K562 (cell line): ENCODE data around the gene SLC16A5. TPM values are rescaled to one million over a fixed set of nuclear protein-coding genes. Genes with fewer than 3 reads are reported as not detected.
A peak's percentile ranks its signal among the peaks of the same experiment; 100 is the strongest.

Experiments
- ATAC-seq: fragments of 200-7000 bp; cut with Tn5 transposase; 3 replicates; pipeline ENCODE4 v1.9.1; 2020; ENCODE audit warnings: moderate library complexity
- BruUV-seq: library from RNA; stranded (reverse); fragments of 400-500 nt; replicated peaks from 2 replicates; lab custom pipeline; 2021; lab: Mats Ljungman, UMichigan
- CTCF ChIA-PET: fragments of 300-600 bp; formaldehyde crosslinking; extraction: SDS; loops from one replicate; lab custom pipeline; 2021; ENCODE audit warnings: low intra/inter-chr PET ratio; lab: Yijun Ruan, JAX
- POLR2A ChIA-PET: fragments of 300-600, 350-650 bp; sonication (Branson Sonifier 250); formaldehyde crosslinking; extraction: SDS; loops from one replicate; lab custom pipeline; 2021; ENCODE audit warnings: antibody characterized with exemption, inconsistent platforms; lab: Yijun Ruan, JAX
- DNase-seq, 4 experiments: peaks; one replicate each; pipeline versions ENCODE4 v3.0.0 to v3.0.0-alpha.2; 2011 to 2018; ENCODE audit warnings: low spot score in 3 of 4, mixed read lengths in 3 of 4; ENCODE audit errors: extremely low read depth in 1 of 4
- FAIRE-seq: peaks from 2 replicates; lab custom pipeline; 2011; peaks lifted over from hg19 to GRCh38; lab: Jason Lieb, UNC
- H2AFZ ChIP-seq: 2 replicates; pipeline ENCODE4 v1.6.0; 2011; ENCODE audit warnings: low read depth, low read length, control low read depth, inconsistent platforms
- H3K27ac ChIP-seq: fragments of 200-600 bp; 3 replicates; pipeline ENCODE4 v1.8.0; 2011; ENCODE audit warnings: low read depth, mild to moderate bottlenecking, control low read depth, inconsistent platforms, low read length, moderate library complexity, mixed read lengths; ENCODE audit errors: extremely low read depth
- H3K27me3 ChIP-seq, 2 experiments: fragments of 300-600 bp in 1 of 2; 2 replicates in 1 of 2; 3 replicates in 1 of 2; pipeline versions ENCODE4 v1.6.0 to v1.8.0; 2011; ENCODE audit warnings: inconsistent platforms in 2 of 2, low read length in 2 of 2, mild to moderate bottlenecking in 1 of 2, mixed read lengths in 1 of 2, moderate library complexity in 1 of 2; ENCODE audit not compliant: control insufficient read depth in 2 of 2, insufficient read depth in 2 of 2
- H3K36me3 ChIP-seq: fragments of 300-600 bp; 3 replicates; pipeline ENCODE4 v1.8.0; 2011; ENCODE audit warnings: mild to moderate bottlenecking, low read length, inconsistent platforms; ENCODE audit not compliant: control insufficient read depth, insufficient read depth
- H3K4me1 ChIP-seq, 2 experiments: fragments of 200-600 bp in 1 of 2; replicated peaks in 1 of 2; 2 replicates in 1 of 2; 3 replicates in 1 of 2; pipeline versions ENCODE4 v1.5.1 to v1.8.0; 2011; ENCODE audit warnings: inconsistent platforms in 2 of 2, low read length in 2 of 2, mild to moderate bottlenecking in 1 of 2, mixed read lengths in 1 of 2, moderate library complexity in 1 of 2; ENCODE audit not compliant: control insufficient read depth in 2 of 2, insufficient read depth in 2 of 2
- H3K4me2 ChIP-seq: 2 replicates; pipeline ENCODE4 v1.6.1; 2011; ENCODE audit warnings: low read length, control low read depth, inconsistent platforms, mixed read lengths; ENCODE audit not compliant: insufficient read depth
- H3K4me3 ChIP-seq: fragments of 200-600 bp; sonication (generic), shearing (Covaris generic); 2 replicates; pipeline ENCODE4 v1.5.1; 2016; ENCODE audit warnings: control low read depth, inconsistent platforms
- H3K79me2 ChIP-seq: fragments of 200-600 bp; 3 replicates; pipeline ENCODE4 v1.8.0; 2011; ENCODE audit warnings: low read length, inconsistent platforms; ENCODE audit not compliant: control insufficient read depth, insufficient read depth
- H3K9ac ChIP-seq, 2 experiments: 2 replicates each; pipeline versions ENCODE4 v1.6.0 to v1.6.1; 2011; ENCODE audit warnings: low read depth in 2 of 2, low read length in 2 of 2, control low read depth in 1 of 2, inconsistent platforms in 1 of 2, mild to moderate bottlenecking in 1 of 2, mixed read lengths in 1 of 2; ENCODE audit not compliant: insufficient read depth in 1 of 2
- H3K9me1 ChIP-seq: one replicate; pipeline ENCODE4 v1.6.0; 2011; ENCODE audit warnings: inconsistent platforms, mild to moderate bottlenecking, low read length, moderate library complexity; ENCODE audit not compliant: control insufficient read depth, insufficient read depth
- H3K9me3 ChIP-seq: replicated peaks from 2 replicates; pipeline ENCODE4 v1.5.1; 2011; ENCODE audit warnings: low read depth, low read length, inconsistent platforms; ENCODE audit not compliant: control insufficient read depth, insufficient read depth
- H4K20me1 ChIP-seq: replicated peaks from 2 replicates; pipeline ENCODE4 v1.6.1; 2011; ENCODE audit warnings: low read length, inconsistent platforms, mixed read lengths; ENCODE audit not compliant: control insufficient read depth, insufficient read depth
- CHD4 ChIP-seq: fragments of 200-600 bp; sonication (generic); IDR thresholded peaks from 3 replicates; pipeline ENCODE4 v1.6.1; 2012; ENCODE audit warnings: low read depth, mild to moderate bottlenecking, mixed read lengths, low read length, inconsistent platforms; ENCODE audit not compliant: insufficient read depth, insufficient replicate concordance, poor library complexity, severe bottlenecking
- DMBX1 ChIP-seq: fragments of 250-450 bp; sonication (Bioruptor Pico); IDR thresholded peaks from 2 replicates; pipeline ENCODE4 v1.8.0; 2022; ENCODE audit warnings: inconsistent platforms, mild to moderate bottlenecking, moderate library complexity, borderline replicate concordance
- GTF2E2 ChIP-seq: fragments of 200-800 bp; sonication (Bioruptor generic); IDR thresholded peaks from 2 replicates; pipeline ENCODE4 v1.6.1; 2016; ENCODE audit warnings: missing genetic modification characterization, missing compliant biosample characterization
- NELFE ChIP-seq: IDR thresholded peaks from 2 replicates; pipeline ENCODE4 v1.6.1; 2011; ENCODE audit warnings: mild to moderate bottlenecking; ENCODE audit not compliant: insufficient read depth, insufficient read length
- PPARD ChIP-seq: fragments of 250-450 bp; sonication (Bioruptor Pico); IDR thresholded peaks from 2 replicates; pipeline ENCODE4 v1.8.0; 2022; ENCODE audit warnings: inconsistent platforms, mild to moderate bottlenecking, moderate library complexity
- SP1 ChIP-seq: sonication (generic); formaldehyde crosslinking; IDR thresholded peaks from 2 replicates; pipeline ENCODE4 v1.8.1; 2022; ENCODE audit warnings: mild to moderate bottlenecking, missing genetic modification reagents
- TRIM24 ChIP-seq, 2 experiments: fragments of 450-650 bp; IDR thresholded peaks; 2 replicates each; pipeline ENCODE4 v1.6.1; 2016
- YBX1 ChIP-seq: fragments of 450-650 bp; IDR thresholded peaks from 2 replicates; pipeline ENCODE4 v1.7.1; 2016; ENCODE audit warnings: mild to moderate bottlenecking
- ZC3H4 ChIP-seq: sonication (generic); formaldehyde crosslinking; IDR thresholded peaks from 2 replicates; pipeline ENCODE4 v1.9.0; 2021; ENCODE audit warnings: missing genetic modification reagents, borderline replicate concordance
- ZNF133 ChIP-seq: fragments of 250-450 bp; sonication (Bioruptor Pico); IDR thresholded peaks from 2 replicates; pipeline ENCODE4 v1.4.0; 2020; ENCODE audit warnings: mild to moderate bottlenecking
- ZNF232 ChIP-seq: sonication (generic); formaldehyde crosslinking; IDR thresholded peaks from 2 replicates; pipeline ENCODE4 v1.8.0; 2022; ENCODE audit warnings: mild to moderate bottlenecking, missing genetic modification reagents
- WGBS: fragments of 100-300 bp; shearing (Covaris generic); methylation state at CpG from one replicate; pipeline ENCODE4 v1.1.6; 2016; ENCODE audit warnings: low coverage, mixed read lengths; ENCODE audit not compliant: insufficient coverage; ENCODE audit errors: missing lambda C conversion rate; 5-methylcytosine and 5-hydroxymethylcytosine counted together
- in situ Hi-C: fragments of 300-500 bp; cut with MboI; formaldehyde crosslinking; loops from 4 replicates; pipeline ENCODE4 v1.15.0; 2018; ENCODE audit warnings: inconsistent platforms, mixed read lengths
- intact Hi-C: fragments of 100-400 bp; cut with micrococcal nuclease; formaldehyde crosslinking; loops from 2 replicates; pipeline ENCODE4 v1.14.2; 2022
- polyA plus RNA-seq, 8 experiments: library from polyadenylated mRNA; depleted of rRNA in 4 of 8; stranded (reverse) in 5 of 8; unstranded in 3 of 8; fragments of >200 nt; fragmentation: Nextera tagmentation in 2 of 8; fragmentation: Illumina TruSeq in 1 of 8; extraction: Ambion mirVana in 2 of 8; extraction: Trizol in 1 of 8; gene quantifications; 2 replicates each; pipeline versions ENCODE4 v1.2.1 to v1.2.3, GENCODE V29; 2011 to 2014; ENCODE audit warnings: inconsistent platforms in 1 of 8, missing spikeins in 1 of 8
- total RNA-seq, 7 experiments: library from RNA; depleted of rRNA in 6 of 7; stranded (reverse); fragments of >200 nt in 6 of 7; fragmentation: Illumina TruSeq in 2 of 7; extraction: Trizol in 2 of 7; gene quantifications; 2 replicates each; pipeline versions ENCODE4 v1.2.1 to v1.2.3, GENCODE V29; 2011 to 2021; ENCODE audit warnings: low replicate concordance in 1 of 7
- TF ChIP-seq, protein P1 (sequence below): fragments of 450-650 bp; IDR thresholded peaks from 2 replicates; pipeline ENCODE4 v1.6.1; 2016
- TF ChIP-seq, protein P2 (sequence below): fragments of 250-450 bp; sonication (Bioruptor Pico); IDR thresholded peaks from 2 replicates; pipeline ENCODE4 v1.5.0; 2020; ENCODE audit warnings: mild to moderate bottlenecking, borderline replicate concordance
- TF ChIP-seq, protein P3 (sequence below), 2 experiments: fragments of 250-450 bp in 1 of 2; fragments of 450-650 bp in 1 of 2; sonication (Bioruptor Pico) in 1 of 2; IDR thresholded peaks; 2 replicates each; pipeline versions ENCODE4 v1.6.1 to v1.8.0; 2016 to 2021; ENCODE audit warnings: mild to moderate bottlenecking in 2 of 2, moderate library complexity in 2 of 2, missing compliant biosample characterization in 1 of 2, missing genetic modification characterization in 1 of 2
- TF ChIP-seq, protein P4 (sequence below): fragments of 250-450 bp; sonication (Bioruptor Pico); IDR thresholded peaks from 2 replicates; pipeline ENCODE4 v1.4.0; 2020; ENCODE audit warnings: mild to moderate bottlenecking, moderate library complexity

Gene SLC16A5
- total and polyA plus RNA-seq, 9 of the 15 experiments (the other 6 are each of a cell fraction or from before 2014, with no cell fraction given) = 0.06 to 2.6 (median 0.91) TPM

DNA sequence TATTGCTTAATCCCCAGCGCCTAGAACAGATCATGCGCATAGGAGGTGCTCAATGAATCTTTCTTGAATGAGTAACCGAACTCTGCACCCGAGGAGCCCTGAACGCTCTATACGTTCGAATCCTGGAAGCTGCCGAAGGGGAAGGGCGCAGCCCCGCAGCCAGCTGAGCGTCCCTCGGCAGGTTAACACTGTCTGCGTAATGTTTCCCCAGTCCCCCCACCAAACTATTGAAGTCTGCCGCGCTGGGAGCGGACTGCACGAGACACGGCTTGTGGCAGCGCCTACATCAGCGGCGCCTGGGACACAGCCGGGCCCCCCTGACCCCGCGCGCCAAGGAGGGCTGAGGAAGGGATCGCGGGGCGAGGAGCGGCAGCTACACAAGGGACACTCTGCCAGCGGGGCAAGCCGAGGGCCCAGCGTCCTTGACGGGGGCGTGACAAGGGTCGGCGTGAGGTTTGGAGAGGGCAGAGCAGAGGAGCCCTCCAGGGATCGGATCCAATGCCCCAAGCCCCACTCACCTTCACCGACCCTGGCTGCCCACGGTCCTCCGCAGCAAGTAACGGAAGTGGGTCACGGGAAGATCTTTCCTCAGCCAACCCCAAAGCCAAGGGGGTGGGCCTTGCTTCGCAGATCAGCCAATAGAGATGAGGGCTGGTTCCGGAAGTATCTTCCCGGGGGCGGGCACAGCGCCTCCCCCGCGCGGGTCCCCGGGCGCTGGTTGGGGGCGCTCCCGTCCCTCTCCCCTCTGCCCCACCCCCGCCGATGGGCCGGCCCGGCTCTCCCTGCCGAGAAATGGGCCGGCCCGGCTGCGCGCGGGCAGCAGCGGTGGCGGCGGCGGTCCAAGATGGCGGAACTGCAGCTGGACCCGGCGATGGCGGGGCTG, 41.1 kb upstream of the SLC16A5 start, which contains the start of the genes ATP5PD and KCTD2:
ATP5PD (minus strand) TSS at position 563 of the 883 bp plus-strand sequence. CDS start 4,319 bp downstream, outside the sequence.
KCTD2 (plus strand) TSS at position 819 of the 883 bp plus-strand sequence; CDS start at position 845, 26 bp downstream.
- Histone ChIP-seq H3K9me1 (no peaks in the 10 kb centered on the region), H3K9ac (peak within 1 kb of the TSS; percentile 97 to 98), H3K9me3 (no peaks in the 10 kb centered on the region), H3K27me3 (no peaks in the 10 kb centered on the region), H3K4me2 (peak within 1 kb of the TSS; percentile 96), H3K4me1 (peaks cover 11 to 15% of the 10 kb centered on the region in 2 experiments), H2AFZ (peak within 1 kb of the TSS; percentile 86), H4K20me1 (no peaks in the 10 kb centered on the region; the same call in 1 of the 2 replicates), H3K27ac (peak within 1 kb of the TSS; percentile 97), H3K79me2 (peaks cover 48% of the 10 kb centered on the region), H3K4me3 (peak within 1 kb of the TSS; percentile 100), H3K36me3 (peaks cover 32% of the 10 kb centered on the region; the same call in 2 of the 3 replicates)
- DNase-seq (peak; percentile 97 to 99 (median 98)), FAIRE-seq (peak; percentile 94), ATAC-seq (peak; percentile 98)
- intact Hi-C loops = loop anchor here (1.0 kb wide), 1 partner anchor 11 kb away; no protein-coding TSS in a partner anchor
- POLR2A ChIA-PET = interaction anchor here (0.6 to 3.1 kb wide), 15 partner anchors 10 to 591 kb away, joined by 3 to 23 read pairs (median 3); partner anchors contain the start of genes FDXR and MRPL58
- CTCF ChIA-PET = interaction anchor here (0.7 to 1.1 kb wide), 2 partner anchors 84 to 215 kb away, joined by 3 read pairs; partner anchors contain the start of genes GGA3 and MRPS7
- under 1% methylated on average over 46 of the region's 72 CpGs for WGBS
- in situ Hi-C loops = no loop called here
- BruUV-seq = TSS peak; percentile 79
- TF ChIP-seq, protein P1, sequence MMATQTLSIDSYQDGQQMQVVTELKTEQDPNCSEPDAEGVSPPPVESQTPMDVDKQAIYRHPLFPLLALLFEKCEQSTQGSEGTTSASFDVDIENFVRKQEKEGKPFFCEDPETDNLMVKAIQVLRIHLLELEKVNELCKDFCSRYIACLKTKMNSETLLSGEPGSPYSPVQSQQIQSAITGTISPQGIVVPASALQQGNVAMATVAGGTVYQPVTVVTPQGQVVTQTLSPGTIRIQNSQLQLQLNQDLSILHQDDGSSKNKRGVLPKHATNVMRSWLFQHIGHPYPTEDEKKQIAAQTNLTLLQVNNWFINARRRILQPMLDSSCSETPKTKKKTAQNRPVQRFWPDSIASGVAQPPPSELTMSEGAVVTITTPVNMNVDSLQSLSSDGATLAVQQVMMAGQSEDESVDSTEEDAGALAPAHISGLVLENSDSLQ = peak; percentile 98
- TF ChIP-seq, protein P2, sequence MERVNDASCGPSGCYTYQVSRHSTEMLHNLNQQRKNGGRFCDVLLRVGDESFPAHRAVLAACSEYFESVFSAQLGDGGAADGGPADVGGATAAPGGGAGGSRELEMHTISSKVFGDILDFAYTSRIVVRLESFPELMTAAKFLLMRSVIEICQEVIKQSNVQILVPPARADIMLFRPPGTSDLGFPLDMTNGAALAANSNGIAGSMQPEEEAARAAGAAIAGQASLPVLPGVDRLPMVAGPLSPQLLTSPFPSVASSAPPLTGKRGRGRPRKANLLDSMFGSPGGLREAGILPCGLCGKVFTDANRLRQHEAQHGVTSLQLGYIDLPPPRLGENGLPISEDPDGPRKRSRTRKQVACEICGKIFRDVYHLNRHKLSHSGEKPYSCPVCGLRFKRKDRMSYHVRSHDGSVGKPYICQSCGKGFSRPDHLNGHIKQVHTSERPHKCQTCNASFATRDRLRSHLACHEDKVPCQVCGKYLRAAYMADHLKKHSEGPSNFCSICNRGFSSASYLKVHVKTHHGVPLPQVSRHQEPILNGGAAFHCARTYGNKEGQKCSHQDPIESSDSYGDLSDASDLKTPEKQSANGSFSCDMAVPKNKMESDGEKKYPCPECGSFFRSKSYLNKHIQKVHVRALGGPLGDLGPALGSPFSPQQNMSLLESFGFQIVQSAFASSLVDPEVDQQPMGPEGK (CRISPR knock-in tag) = no peak
- TF ChIP-seq NELFE = no peak
- TF ChIP-seq, protein P3, sequence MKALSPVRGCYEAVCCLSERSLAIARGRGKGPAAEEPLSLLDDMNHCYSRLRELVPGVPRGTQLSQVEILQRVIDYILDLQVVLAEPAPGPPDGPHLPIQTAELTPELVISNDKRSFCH (CRISPR knock-in tag; IDR thresholded peaks at IDR 0.05) = no peak
- TF ChIP-seq, protein P3 (tag; IDR thresholded peaks at IDR 0.05) = peak; percentile 76
- TF ChIP-seq PPARD (CRISPR knock-in tag) = no peak
- TF ChIP-seq, protein P4, sequence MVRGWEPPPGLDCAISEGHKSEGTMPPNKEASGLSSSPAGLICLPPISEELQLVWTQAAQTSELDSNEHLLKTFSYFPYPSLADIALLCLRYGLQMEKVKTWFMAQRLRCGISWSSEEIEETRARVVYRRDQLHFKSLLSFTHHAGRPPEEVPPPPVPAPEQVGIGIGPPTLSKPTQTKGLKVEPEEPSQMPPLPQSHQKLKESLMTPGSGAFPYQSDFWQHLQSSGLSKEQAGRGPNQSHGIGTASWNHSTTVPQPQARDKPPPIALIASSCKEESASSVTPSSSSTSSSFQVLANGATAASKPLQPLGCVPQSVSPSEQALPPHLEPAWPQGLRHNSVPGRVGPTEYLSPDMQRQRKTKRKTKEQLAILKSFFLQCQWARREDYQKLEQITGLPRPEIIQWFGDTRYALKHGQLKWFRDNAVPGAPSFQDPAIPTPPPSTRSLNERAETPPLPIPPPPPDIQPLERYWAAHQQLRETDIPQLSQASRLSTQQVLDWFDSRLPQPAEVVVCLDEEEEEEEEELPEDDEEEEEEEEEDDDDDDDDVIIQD (CRISPR knock-in tag) = no peak
- TF ChIP-seq TRIM24 (IDR thresholded peaks at IDR 0.05) = no peak
- peak; percentile 91 for TF ChIP-seq SP1
- TF ChIP-seq ZNF232 = peak; percentile 82; the same call in 1 of the 2 replicates
- no peak for TF ChIP-seq ZC3H4 (CRISPR knock-in tag)
- no peak for TF ChIP-seq CHD4
- no peak for TF ChIP-seq DMBX1 (CRISPR knock-in tag)
- no peak for TF ChIP-seq YBX1
- TF ChIP-seq GTF2E2 = peak; percentile 61
- TF ChIP-seq ZNF133 (CRISPR knock-in tag) = no peak
